HepG2 (cell line): ENCODE results near the gene SLC45A3. TPM values are rescaled to one million over a fixed set of nuclear protein-coding genes. Genes with fewer than 3 reads are reported as not detected.

Experiments used
- ATAC-seq: fragments of 200-7000 bp; cut with Tn5 transposase; 3 replicates; pipeline ENCODE4 v1.9.1; 2020; ENCODE audit warnings: mild to moderate bottlenecking, moderate library complexity
- BruUV-seq: library from RNA; stranded (reverse); fragments of 400-500 nt; replicated peaks from 2 replicates; lab custom pipeline; 2021; lab: Mats Ljungman, UMichigan
- CTCF ChIA-PET: fragments of 300-600 bp; formaldehyde crosslinking; extraction: SDS; loops from one replicate; lab custom pipeline; 2021; ENCODE audit warnings: low total read pairs, inconsistent platforms, low intra/inter-chr PET ratio; lab: Yijun Ruan, JAX
- POLR2A ChIA-PET: fragments of 350-600 bp; sonication (Branson Sonifier 250); formaldehyde crosslinking; loops from one replicate; lab custom pipeline; 2020; ENCODE audit warnings: antibody characterized with exemption, inconsistent platforms; lab: Yijun Ruan, JAX
- DNase-seq: peaks from one replicate; pipeline ENCODE4 v3.0.0-alpha.2; 2015; ENCODE audit warnings: low spot score
- FAIRE-seq: peaks from 3 replicates; lab custom pipeline; 2011; peaks lifted over from hg19 to GRCh38; lab: Jason Lieb, UNC
- H2AFZ ChIP-seq: one replicate; pipeline ENCODE4 v1.6.1; 2011; ENCODE audit warnings: low read length, inconsistent platforms
- H3K27ac ChIP-seq: fragments of 300-600 bp; 3 replicates; pipeline ENCODE4 v1.8.0; 2011; ENCODE audit warnings: mixed run types, mild to moderate bottlenecking, mixed read lengths, low read length, inconsistent platforms; ENCODE audit not compliant: insufficient read depth; ENCODE audit errors: extremely low read length
- H3K27me3 ChIP-seq, 2 experiments: fragments of 200-600 bp in 1 of 2; 2 replicates in 1 of 2; 3 replicates in 1 of 2; pipeline versions ENCODE4 v1.6.0 to v1.8.0; 2011; ENCODE audit warnings: low read length in 2 of 2, mild to moderate bottlenecking in 2 of 2, moderate library complexity in 2 of 2, inconsistent platforms in 1 of 2; ENCODE audit not compliant: insufficient read depth in 2 of 2, control insufficient read depth in 1 of 2
- H3K36me3 ChIP-seq, 2 experiments: fragments of 200-600 bp in 1 of 2; replicated peaks in 1 of 2; 2 replicates in 1 of 2; 3 replicates in 1 of 2; pipeline versions ENCODE4 v1.5.1 to v1.8.0; 2011; ENCODE audit warnings: low read length in 2 of 2, inconsistent platforms in 1 of 2; ENCODE audit not compliant: insufficient read depth in 2 of 2, control insufficient read depth in 1 of 2
- H3K4me1 ChIP-seq: 2 replicates; pipeline ENCODE4 v1.5.1; 2012; ENCODE audit warnings: low read length, inconsistent platforms; ENCODE audit not compliant: insufficient read depth
- H3K4me2 ChIP-seq: 2 replicates; pipeline ENCODE4 v1.6.0; 2011; ENCODE audit warnings: low read depth, low read length, inconsistent platforms
- H3K4me3 ChIP-seq, 3 experiments: fragments of 200-600 bp in 1 of 3; sonication (generic), shearing (Covaris generic) in 1 of 3; replicated peaks in 1 of 3; 2 replicates each; pipeline ENCODE4 v1.5.1; 2011 to 2016; ENCODE audit warnings: low read length in 3 of 3, inconsistent platforms in 2 of 3, low read depth in 2 of 3, mild to moderate bottlenecking in 2 of 3, control low read depth in 1 of 3, mixed read lengths in 1 of 3; ENCODE audit not compliant: insufficient read depth in 1 of 3
- H3K79me2 ChIP-seq: one replicate; pipeline ENCODE4 v1.6.1; 2011; ENCODE audit warnings: low read length, inconsistent platforms; ENCODE audit not compliant: insufficient read depth
- H3K9ac ChIP-seq: 2 replicates; pipeline ENCODE4 v1.6.0; 2011; ENCODE audit warnings: mild to moderate bottlenecking, low read depth, low read length, inconsistent platforms; ENCODE audit not compliant: insufficient read depth
- H3K9me3 ChIP-seq: 2 replicates; pipeline ENCODE4 v1.5.1; 2012; ENCODE audit warnings: mild to moderate bottlenecking, low read length
- H4K20me1 ChIP-seq: 2 replicates; pipeline ENCODE4 v1.6.0; 2011; ENCODE audit warnings: inconsistent platforms, mild to moderate bottlenecking, low read length, moderate library complexity; ENCODE audit not compliant: insufficient read depth
- JUNB ChIP-seq: sonication (generic); formaldehyde crosslinking; IDR thresholded peaks from 2 replicates; pipeline ENCODE4 v1.8.0; 2022; ENCODE audit warnings: missing genetic modification reagents, mild to moderate bottlenecking, borderline replicate concordance
- MAF1 ChIP-seq: sonication (generic); formaldehyde crosslinking; IDR thresholded peaks from 2 replicates; pipeline ENCODE4 v1.5.0; 2020; ENCODE audit warnings: missing genetic modification reagents, borderline replicate concordance
- MBNL3 ChIP-seq: fragments of 250-450 bp; sonication (Bioruptor Pico); conservative IDR thresholded peaks from 2 replicates; pipeline ENCODE4 v1.8.0; 2022; ENCODE audit warnings: mild to moderate bottlenecking, inconsistent platforms
- ZNF335 ChIP-seq: sonication (generic); formaldehyde crosslinking; IDR thresholded peaks from 2 replicates; pipeline ENCODE4 v1.4.0; 2020; ENCODE audit warnings: missing genetic modification reagents
- ZNF468 ChIP-seq: sonication (generic); formaldehyde crosslinking; IDR thresholded peaks from 2 replicates; pipeline ENCODE4 v1.8.0; 2022; ENCODE audit warnings: mild to moderate bottlenecking, moderate library complexity, missing genetic modification reagents
- WGBS: methylation state at CpG from one replicate; pipeline ENCODE4 v1.1.6; 2017; ENCODE audit warnings: low lambda C conversion rate; 5-methylcytosine and 5-hydroxymethylcytosine counted together
- in situ Hi-C: cut with HindIII; loops from 2 replicates; pipeline ENCODE4 v1.10.0; 2017; ENCODE audit warnings: low pct_unique_long_range_greater_than_20kb; ENCODE audit not compliant: extremely low pct_ligation_motif_present
- intact Hi-C: fragments of 100-400 bp; cut with micrococcal nuclease; formaldehyde crosslinking; loops from one replicate; pipeline ENCODE4 v1.10.0; 2022; ENCODE audit not compliant: unreplicated experiment
- polyA plus RNA-seq, 8 experiments: library from polyadenylated mRNA; depleted of rRNA in 3 of 8; stranded (reverse) in 7 of 8; unstranded in 1 of 8; fragments of >200 nt; fragmentation: Illumina TruSeq in 4 of 8; extraction: Trizol in 4 of 8; gene quantifications; 2 replicates each; pipeline versions ENCODE4 v1.2.1 to v1.2.3, GENCODE V29; 2011 to 2016; ENCODE audit warnings: low read depth in 4 of 8, missing spikeins in 1 of 8, mixed read lengths in 1 of 8; ENCODE audit not compliant: insufficient read depth in 1 of 8
- total RNA-seq, 5 experiments: library from RNA; depleted of rRNA; stranded (reverse); fragments of >200 nt; fragmentation: Illumina TruSeq; extraction: Trizol; gene quantifications; 2 replicates each; pipeline ENCODE4 v1.2.3, GENCODE V29; 2016; ENCODE audit warnings: low read depth in 1 of 5
- TF ChIP-seq, protein P1 (sequence below): sonication (generic); formaldehyde crosslinking; IDR thresholded peaks from 2 replicates; pipeline ENCODE4 v1.9.0; 2021; ENCODE audit warnings: mild to moderate bottlenecking, missing genetic modification reagents
- TF ChIP-seq, protein P2 (sequence below): sonication (generic); formaldehyde crosslinking; IDR thresholded peaks from 2 replicates; pipeline ENCODE4 v1.4.0; 2020; ENCODE audit warnings: mild to moderate bottlenecking, missing genetic modification reagents, borderline replicate concordance
- TF ChIP-seq, protein P3 (sequence below): sonication (generic); formaldehyde crosslinking; IDR thresholded peaks from 2 replicates; pipeline ENCODE4 v1.5.1; 2020; ENCODE audit warnings: missing genetic modification reagents, mild to moderate bottlenecking, borderline replicate concordance

Gene SLC45A3
- total and polyA plus RNA-seq, 2 of the 13 experiments (the other 11 are each of a cell fraction or from before 2014, with no cell fraction given) = 3.4 to 4.1 TPM

DNA sequence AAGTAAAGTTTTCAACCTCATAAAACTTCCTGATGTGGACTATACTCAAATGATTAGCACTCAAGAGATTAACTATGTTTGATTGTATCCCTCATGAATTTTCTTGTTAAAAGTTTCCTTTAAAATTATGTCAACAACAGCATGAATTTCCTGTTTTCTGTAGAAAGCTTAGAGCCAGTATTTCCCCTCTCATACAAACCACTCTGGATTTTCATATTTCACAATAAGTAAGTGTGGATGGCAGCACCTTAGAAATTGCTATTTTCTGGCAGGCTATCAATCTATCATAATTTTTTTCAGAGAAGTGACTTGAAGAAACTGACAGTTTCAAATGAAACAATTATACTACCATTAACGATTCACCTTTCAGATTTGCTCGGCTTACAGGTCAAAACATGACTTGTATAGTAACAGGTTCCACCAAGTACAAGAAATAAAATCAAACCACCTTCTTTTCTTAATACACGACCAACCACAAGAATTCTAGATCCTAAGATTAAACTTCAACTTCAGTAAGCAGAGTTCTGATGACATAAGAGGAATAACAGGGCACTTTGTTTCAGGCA, 69.3 kb downstream of the SLC45A3 start (continued):
- no peak for TF ChIP-seq ZNF468 (CRISPR knock-in tag)
- TF ChIP-seq MAF1 (CRISPR knock-in tag) = no peak
- no peak for TF ChIP-seq JUNB (CRISPR knock-in tag)
- TF ChIP-seq, protein P1, sequence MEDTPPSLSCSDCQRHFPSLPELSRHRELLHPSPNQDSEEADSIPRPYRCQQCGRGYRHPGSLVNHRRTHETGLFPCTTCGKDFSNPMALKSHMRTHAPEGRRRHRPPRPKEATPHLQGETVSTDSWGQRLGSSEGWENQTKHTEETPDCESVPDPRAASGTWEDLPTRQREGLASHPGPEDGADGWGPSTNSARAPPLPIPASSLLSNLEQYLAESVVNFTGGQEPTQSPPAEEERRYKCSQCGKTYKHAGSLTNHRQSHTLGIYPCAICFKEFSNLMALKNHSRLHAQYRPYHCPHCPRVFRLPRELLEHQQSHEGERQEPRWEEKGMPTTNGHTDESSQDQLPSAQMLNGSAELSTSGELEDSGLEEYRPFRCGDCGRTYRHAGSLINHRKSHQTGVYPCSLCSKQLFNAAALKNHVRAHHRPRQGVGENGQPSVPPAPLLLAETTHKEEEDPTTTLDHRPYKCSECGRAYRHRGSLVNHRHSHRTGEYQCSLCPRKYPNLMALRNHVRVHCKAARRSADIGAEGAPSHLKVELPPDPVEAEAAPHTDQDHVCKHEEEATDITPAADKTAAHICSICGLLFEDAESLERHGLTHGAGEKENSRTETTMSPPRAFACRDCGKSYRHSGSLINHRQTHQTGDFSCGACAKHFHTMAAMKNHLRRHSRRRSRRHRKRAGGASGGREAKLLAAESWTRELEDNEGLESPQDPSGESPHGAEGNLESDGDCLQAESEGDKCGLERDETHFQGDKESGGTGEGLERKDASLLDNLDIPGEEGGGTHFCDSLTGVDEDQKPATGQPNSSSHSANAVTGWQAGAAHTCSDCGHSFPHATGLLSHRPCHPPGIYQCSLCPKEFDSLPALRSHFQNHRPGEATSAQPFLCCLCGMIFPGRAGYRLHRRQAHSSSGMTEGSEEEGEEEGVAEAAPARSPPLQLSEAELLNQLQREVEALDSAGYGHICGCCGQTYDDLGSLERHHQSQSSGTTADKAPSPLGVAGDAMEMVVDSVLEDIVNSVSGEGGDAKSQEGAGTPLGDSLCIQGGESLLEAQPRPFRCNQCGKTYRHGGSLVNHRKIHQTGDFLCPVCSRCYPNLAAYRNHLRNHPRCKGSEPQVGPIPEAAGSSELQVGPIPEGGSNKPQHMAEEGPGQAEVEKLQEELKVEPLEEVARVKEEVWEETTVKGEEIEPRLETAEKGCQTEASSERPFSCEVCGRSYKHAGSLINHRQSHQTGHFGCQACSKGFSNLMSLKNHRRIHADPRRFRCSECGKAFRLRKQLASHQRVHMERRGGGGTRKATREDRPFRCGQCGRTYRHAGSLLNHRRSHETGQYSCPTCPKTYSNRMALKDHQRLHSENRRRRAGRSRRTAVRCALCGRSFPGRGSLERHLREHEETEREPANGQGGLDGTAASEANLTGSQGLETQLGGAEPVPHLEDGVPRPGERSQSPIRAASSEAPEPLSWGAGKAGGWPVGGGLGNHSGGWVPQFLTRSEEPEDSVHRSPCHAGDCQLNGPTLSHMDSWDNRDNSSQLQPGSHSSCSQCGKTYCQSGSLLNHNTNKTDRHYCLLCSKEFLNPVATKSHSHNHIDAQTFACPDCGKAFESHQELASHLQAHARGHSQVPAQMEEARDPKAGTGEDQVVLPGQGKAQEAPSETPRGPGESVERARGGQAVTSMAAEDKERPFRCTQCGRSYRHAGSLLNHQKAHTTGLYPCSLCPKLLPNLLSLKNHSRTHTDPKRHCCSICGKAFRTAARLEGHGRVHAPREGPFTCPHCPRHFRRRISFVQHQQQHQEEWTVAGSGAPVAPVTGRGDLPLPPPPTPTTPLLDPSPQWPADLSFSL (CRISPR knock-in tag) = no peak
- TF ChIP-seq ZNF335 = no peak
- TF ChIP-seq, all 625 proteins: peak for 0

DNA sequence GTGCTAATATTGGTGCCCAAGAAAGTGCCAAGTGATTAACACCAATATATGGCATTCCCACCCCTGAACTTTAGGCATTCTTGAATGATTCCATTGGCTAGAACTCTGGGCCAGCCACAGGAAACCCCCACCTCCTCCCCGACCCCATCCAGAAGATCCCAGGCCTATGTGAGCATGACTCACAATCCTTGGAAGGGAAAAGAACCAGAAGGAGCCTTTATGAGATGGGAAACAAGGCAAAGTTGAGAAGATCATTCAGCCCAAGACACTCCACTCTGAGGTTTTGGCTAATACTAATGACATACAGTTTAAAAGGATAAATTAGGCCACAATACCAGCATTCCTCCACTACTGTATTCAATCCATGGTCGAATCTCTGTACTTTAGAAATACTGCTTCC, 70.3 kb downstream of the SLC45A3 start:
- 93% methylated on average over 2 of the region's 2 CpGs for WGBS
- Histone ChIP-seq H3K4me3 (no peak overlapping the region), H3K4me1 (peaks cover 14% of the 10 kb centered on the region), H4K20me1 (no peaks in the 10 kb centered on the region), H3K27me3 (no peaks in the 10 kb centered on the region), H3K36me3 (peaks cover 5 to 47% of the 10 kb centered on the region in 2 experiments), H3K4me2 (no peak overlapping the region), H3K79me2 (peaks cover 9% of the 10 kb centered on the region), H3K9me3 (no peaks in the 10 kb centered on the region), H3K27ac (no peak overlapping the region), H3K9ac (no peak overlapping the region), H2AFZ (no peak overlapping the region)
- DNase-seq = no peak
- no TSS peak for BruUV-seq
- no peak for ATAC-seq
- intact Hi-C loops (no loop called here), in situ Hi-C loops (no loop called here)
- POLR2A ChIA-PET = no interaction called here
- CTCF ChIA-PET = no interaction called here
- FAIRE-seq = no peak
- TF ChIP-seq, protein P2, sequence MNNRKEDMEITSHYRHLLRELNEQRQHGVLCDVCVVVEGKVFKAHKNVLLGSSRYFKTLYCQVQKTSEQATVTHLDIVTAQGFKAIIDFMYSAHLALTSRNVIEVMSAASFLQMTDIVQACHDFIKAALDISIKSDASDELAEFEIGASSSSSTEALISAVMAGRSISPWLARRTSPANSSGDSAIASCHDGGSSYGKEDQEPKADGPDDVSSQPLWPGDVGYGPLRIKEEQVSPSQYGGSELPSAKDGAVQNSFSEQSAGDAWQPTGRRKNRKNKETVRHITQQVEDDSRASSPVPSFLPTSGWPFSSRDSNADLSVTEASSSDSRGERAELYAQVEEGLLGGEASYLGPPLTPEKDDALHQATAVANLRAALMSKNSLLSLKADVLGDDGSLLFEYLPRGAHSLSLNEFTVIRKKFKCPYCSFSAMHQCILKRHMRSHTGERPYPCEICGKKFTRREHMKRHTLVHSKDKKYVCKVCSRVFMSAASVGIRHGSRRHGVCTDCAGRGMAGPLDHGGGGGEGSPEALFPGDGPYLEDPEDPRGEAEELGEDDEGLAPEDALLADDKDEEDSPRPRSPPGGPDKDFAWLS = no peak
- no peak for TF ChIP-seq MBNL3 (CRISPR knock-in tag)
- TF ChIP-seq, protein P3, sequence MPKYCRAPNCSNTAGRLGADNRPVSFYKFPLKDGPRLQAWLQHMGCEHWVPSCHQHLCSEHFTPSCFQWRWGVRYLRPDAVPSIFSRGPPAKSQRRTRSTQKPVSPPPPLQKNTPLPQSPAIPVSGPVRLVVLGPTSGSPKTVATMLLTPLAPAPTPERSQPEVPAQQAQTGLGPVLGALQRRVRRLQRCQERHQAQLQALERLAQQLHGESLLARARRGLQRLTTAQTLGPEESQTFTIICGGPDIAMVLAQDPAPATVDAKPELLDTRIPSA (CRISPR knock-in tag) = no peak
